Neural cell (in vitro differentiated cells): Measurements from ENCODE around the gene ABCA1. TPM values are rescaled to one million over a fixed set of nuclear protein-coding genes. Genes with fewer than 3 reads are reported as not detected.

Source experiments
- H2AFZ ChIP-seq: fragments of 200-600, 300-800 bp; sonication (generic), shearing (Covaris generic); 2 replicates; pipeline ENCODE4 v1.6.0; 2014; ENCODE audit warnings: low read depth, mild to moderate bottlenecking, antibody characterized with exemption, low read length, moderate library complexity
- H3F3A ChIP-seq: fragments of 200-600 bp; shearing (Covaris generic); 2 replicates; pipeline ENCODE4 v1.6.1; 2016; ENCODE audit warnings: mild to moderate bottlenecking, moderate library complexity, mixed read lengths, antibody characterized with exemption, low read length; ENCODE audit not compliant: insufficient read depth, poor library complexity, severe bottlenecking
- H3K27ac ChIP-seq: fragments of 200-600, 300-800 bp; sonication (generic), shearing (Covaris generic); 2 replicates; pipeline ENCODE4 v1.5.1; 2014; ENCODE audit warnings: mild to moderate bottlenecking, low read length, moderate library complexity
- H3K27me3 ChIP-seq: fragments of 300-800, 200-600 bp; sonication (generic), shearing (Covaris generic); 2 replicates; pipeline ENCODE4 v1.6.0; 2014; ENCODE audit warnings: mild to moderate bottlenecking, low read depth, low read length, moderate library complexity; ENCODE audit not compliant: insufficient read depth
- H3K36me3 ChIP-seq: fragments of 300-800, 200-600 bp; sonication (generic), shearing (Covaris generic); 2 replicates; pipeline ENCODE4 v1.5.1; 2014; ENCODE audit warnings: mild to moderate bottlenecking, antibody characterized with exemption, low read length, moderate library complexity; ENCODE audit not compliant: insufficient read depth
- H3K4me2 ChIP-seq: fragments of 300-800, 200-600 bp; sonication (generic), shearing (Covaris generic); 2 replicates; pipeline ENCODE4 v1.6.0; 2014; ENCODE audit warnings: mild to moderate bottlenecking, low read length
- H3K4me3 ChIP-seq: fragments of 300-800, 200-600 bp; sonication (generic), shearing (Covaris generic); 2 replicates; pipeline ENCODE4 v1.5.1; 2014; ENCODE audit warnings: mild to moderate bottlenecking, low read length, moderate library complexity
- H3K79me2 ChIP-seq: fragments of 200-600 bp; shearing (Covaris generic); replicated peaks from 2 replicates; pipeline ENCODE4 v1.6.0; 2014; ENCODE audit warnings: mild to moderate bottlenecking, low read length, moderate library complexity; ENCODE audit not compliant: insufficient read depth
- H3K9ac ChIP-seq: fragments of 300-800, 200-600 bp; sonication (generic), shearing (Covaris generic); 2 replicates; pipeline ENCODE4 v1.6.1; 2016; ENCODE audit warnings: mild to moderate bottlenecking, low read length, mixed read lengths
- H3K9me2 ChIP-seq: fragments of 200-600 bp; shearing (Covaris generic); 2 replicates; pipeline ENCODE4 v1.6.1; 2016; ENCODE audit warnings: mild to moderate bottlenecking, low read length, mixed read lengths; ENCODE audit not compliant: insufficient read depth
- H3K9me3 ChIP-seq: fragments of 200-600, 300-800 bp; sonication (generic), shearing (Covaris generic); 2 replicates; pipeline ENCODE4 v1.6.1; 2016; ENCODE audit warnings: mild to moderate bottlenecking, mixed run types, low read length, moderate library complexity, mixed read lengths
- H4K20me1 ChIP-seq: fragments of 200-600 bp; shearing (Covaris generic); 2 replicates; pipeline ENCODE4 v1.6.1; 2016; ENCODE audit warnings: mild to moderate bottlenecking, mixed run types; ENCODE audit not compliant: insufficient read depth
- CTCF ChIP-seq: fragments of 450-650 bp; IDR thresholded peaks from 2 replicates; pipeline ENCODE4 v1.5.1; 2014; ENCODE audit warnings: antibody characterized with exemption, mild to moderate bottlenecking, moderate library complexity; ENCODE audit not compliant: poor library complexity, severe bottlenecking
- EP300 ChIP-seq: fragments of 450-650 bp; conservative IDR thresholded peaks from 2 replicates; pipeline ENCODE4 v1.6.1; 2014; ENCODE audit warnings: antibody characterized with exemption, mild to moderate bottlenecking, moderate library complexity; ENCODE audit not compliant: poor library complexity, severe bottlenecking
- EZH2 ChIP-seq: fragments of 200-600, 300-800 bp; shearing (Covaris generic), sonication (generic); IDR thresholded peaks from 2 replicates; pipeline ENCODE4 v1.6.1; 2014; ENCODE audit warnings: antibody characterized with exemption, low read length, borderline replicate concordance, mild to moderate bottlenecking; ENCODE audit not compliant: insufficient read depth, poor library complexity, severe bottlenecking
- MXI1 ChIP-seq: fragments of 450-650 bp; conservative IDR thresholded peaks from 2 replicates; pipeline ENCODE4 v1.6.1; 2014; ENCODE audit warnings: antibody characterized with exemption, mild to moderate bottlenecking; ENCODE audit not compliant: poor library complexity, severe bottlenecking
- POLR2AphosphoS5 ChIP-seq: IDR thresholded peaks from 2 replicates; pipeline ENCODE4 v1.6.1; 2012
- RAD21 ChIP-seq: fragments of 450-650 bp; conservative IDR thresholded peaks from 2 replicates; pipeline ENCODE4 v1.6.1; 2014; ENCODE audit warnings: antibody characterized with exemption, mild to moderate bottlenecking, moderate library complexity
- REST ChIP-seq: IDR thresholded peaks from 2 replicates; pipeline ENCODE4 v1.6.1; 2012; ENCODE audit warnings: borderline replicate concordance
- SMC3 ChIP-seq: fragments of 450-650 bp; conservative IDR thresholded peaks from 2 replicates; pipeline ENCODE4 v1.6.1; 2014; ENCODE audit warnings: antibody characterized with exemption, mild to moderate bottlenecking, moderate library complexity; ENCODE audit not compliant: poor library complexity
- TAF1 ChIP-seq: IDR thresholded peaks from 2 replicates; pipeline ENCODE4 v1.6.1; 2012; ENCODE audit warnings: low read depth
- polyA plus RNA-seq: library from polyadenylated mRNA; depleted of rRNA; stranded (reverse); fragments of >200 nt; gene quantifications from 2 replicates; pipeline ENCODE4 v1.2.3, GENCODE V29; 2014

The ABCA1 gene
- polyA plus RNA-seq, 1 donor from 2014 or later: 5.2 TPM

- no peaks in the 10 kb centered on the region for H4K20me1 ChIP-seq
- no peak overlapping the region for H3K9ac ChIP-seq
- no peaks in the 10 kb centered on the region for H3K79me2 ChIP-seq
- no peaks in the 10 kb centered on the region for H3K27me3 ChIP-seq
- no peak overlapping the region for H3K27ac ChIP-seq
- H3K4me3 ChIP-seq: no peak overlapping the region
- TF ChIP-seq REST: no peak
- no peak for TF ChIP-seq EP300
- no peak for TF ChIP-seq CTCF
- H3K36me3 ChIP-seq: no peaks in the 10 kb centered on the region
- H3K4me2 ChIP-seq: no peak overlapping the region
- no peaks in the 10 kb centered on the region for H3K9me3 ChIP-seq
- no peaks in the 10 kb centered on the region for H3F3A ChIP-seq
- H2AFZ ChIP-seq: no peak overlapping the region
- H3K9me2 ChIP-seq: no peaks in the 10 kb centered on the region
These were observed 16.9 kb upstream of the ABCA1 start for GRCh38 chr9:104944871-104945270.

GRCh38 chr9:104944356-104944755 is 16.4 kb upstream of the ABCA1 start:
- Histone ChIP-seq H3K36me3 (no peaks in the 10 kb centered on the region), H4K20me1 (no peaks in the 10 kb centered on the region), H3K9me3 (no peaks in the 10 kb centered on the region), H3K9ac (no peak overlapping the region), H3K27me3 (no peaks in the 10 kb centered on the region), H3F3A (no peaks in the 10 kb centered on the region), H3K79me2 (no peaks in the 10 kb centered on the region), H3K27ac (no peak overlapping the region), H3K9me2 (no peaks in the 10 kb centered on the region), H3K4me2 (no peak overlapping the region), H2AFZ (no peak overlapping the region), H3K4me3 (no peak overlapping the region)
- TF ChIP-seq POLR2AphosphoS5: no peak
- no peak for TF ChIP-seq RAD21
- no peak for TF ChIP-seq MXI1
- TF ChIP-seq SMC3: no peak
- no peak for TF ChIP-seq REST
- no peak for TF ChIP-seq TAF1
- TF ChIP-seq EZH2: no peak
- TF ChIP-seq CTCF: no peak
- TF ChIP-seq EP300: no peak
